Measurements from ENCODE around the gene RRP1.

GRCh38 chr21:43771698-43772424 lies 17.5 kb upstream of the RRP1 start:
- TF ChIP-seq CTCF (IDR thresholded peaks at IDR 0.05), result no peak
- no peak for TF ChIP-seq ZFX (IDR thresholded peaks at IDR 0.05; ENCODE audit: borderline replicate concordance)

Data from 22Rv1 (cell line).